ENCODE data around the gene BAZ1B. TPM values are rescaled to one million over a fixed set of nuclear protein-coding genes. Genes with fewer than 3 reads are reported as not detected.

The BAZ1B gene
- total RNA-seq, 5 donors from 2014 or later (not counting 1 experiment from before 2014, with no cell fraction given): 57.1 to 64.5 (median 63.0) TPM

DNA sequence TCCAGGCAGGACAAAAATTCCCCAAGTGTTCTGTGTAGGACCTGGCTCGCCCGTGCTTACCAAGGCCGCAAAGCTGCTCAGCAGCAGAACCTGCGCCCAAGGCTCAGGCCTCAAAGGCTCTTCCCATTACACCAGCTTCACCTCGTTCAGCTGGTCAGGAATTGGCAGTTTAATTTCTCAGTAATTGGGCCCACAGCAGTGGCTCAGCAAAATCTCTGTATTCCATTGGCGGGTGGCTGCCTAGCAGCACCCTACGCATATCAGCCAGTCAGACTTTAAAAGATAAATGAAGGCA lies 82.7 kb downstream of the BAZ1B start:
- H3K27ac Mint-ChIP-seq: no peak overlapping the region
- POLR2A ChIA-PET: interaction anchor here in 1 of 2 donors (0.5 kb wide), 1 partner anchor 20 kb away, joined by 6 read pairs; no protein-coding TSS in a partner anchor

GRCh38 chr7:73438547-73439409 lies 83.3 kb downstream of the BAZ1B start:
- H3K27ac ChIP-seq (ENCODE audit: low read length): no peak overlapping the region
- no peaks in the 10 kb centered on the region for H3K9me3 ChIP-seq
- peaks cover 8 to 36% of the 10 kb centered on the region in 2 donors for H3K36me3 ChIP-seq (ENCODE audit: control insufficient read depth in 2 of 2, extremely low read depth in 1 of 2, insufficient read depth in 1 of 2, low read length in 1 of 2)
- Mint-ChIP-seq H3K27ac (no peak overlapping the region), H3K4me3 (no peak overlapping the region), H3K9me3 (no peaks in the 10 kb centered on the region), H3K36me3 (peaks cover 20% of the 10 kb centered on the region), H3K4me1 (peaks cover 0 to 3% (median 2%) of the 10 kb centered on the region in 3 donors), H3K27me3 (peaks cover 0 to 5% of the 10 kb centered on the region in 2 donors)
- WGBS (ENCODE audit: insufficient coverage): 95% methylated on average over 15 of the region's 16 CpGs
- CTCF ChIA-PET: no interaction called here
- ATAC-seq (replicated peaks in 1 of 4) (no peak), DNase-seq (no peak)
- peaks cover 0 to 5% of the 10 kb centered on the region in 2 experiments for H3K27me3 ChIP-seq (replicated peaks in 1 of 2; ENCODE audit: control insufficient read depth in 2 of 2, extremely low read depth in 1 of 2, insufficient read depth in 2 of 2, low read length in 1 of 2)
- H3K4me3 ChIP-seq (ENCODE audit: control insufficient read depth in 1 of 2, extremely low read depth in 1 of 2, low read length in 1 of 2): no peak overlapping the region
- POLR2A ChIA-PET: interaction anchor here in 1 of 2 donors (0.5 kb wide), 1 partner anchor 20 kb away, joined by 6 read pairs; no protein-coding TSS in a partner anchor
- peaks cover 0 to 4% of the 10 kb centered on the region in 2 experiments for H3K4me1 ChIP-seq (ENCODE audit: control insufficient read depth in 1 of 2, extremely low read depth in 1 of 2, insufficient read depth in 2 of 2, low read length in 2 of 2)

More for the DNA sequence above, 82.7 kb downstream of the BAZ1B start:
- no peak overlapping the region for H3K27ac ChIP-seq (ENCODE audit: low read length)
- ATAC-seq (replicated peaks in 1 of 4) (no peak), DNase-seq (no peak)
- H3K4me3 Mint-ChIP-seq: no peak overlapping the region
- no peak overlapping the region for H3K4me3 ChIP-seq (ENCODE audit: control insufficient read depth in 1 of 2, extremely low read depth in 1 of 2, low read length in 1 of 2)
- H3K36me3 ChIP-seq (ENCODE audit: control insufficient read depth in 2 of 2, extremely low read depth in 1 of 2, insufficient read depth in 1 of 2, low read length in 1 of 2): peaks cover 12 to 41% of the 10 kb centered on the region in 2 donors
- no peaks in the 10 kb centered on the region for H3K9me3 ChIP-seq
- 92% methylated on average over 6 of the region's 7 CpGs for WGBS (ENCODE audit: insufficient coverage)
- peaks cover 0 to 3% (median 2%) of the 10 kb centered on the region in 3 donors for H3K4me1 Mint-ChIP-seq
- no peaks in the 10 kb centered on the region for H3K9me3 Mint-ChIP-seq
- peaks cover 20% of the 10 kb centered on the region for H3K36me3 Mint-ChIP-seq
- peaks cover 0 to 5% of the 10 kb centered on the region in 2 experiments for H3K27me3 ChIP-seq (replicated peaks in 1 of 2; ENCODE audit: control insufficient read depth in 2 of 2, extremely low read depth in 1 of 2, insufficient read depth in 2 of 2, low read length in 1 of 2)
- peaks cover 0 to 5% of the 10 kb centered on the region in 2 donors for H3K27me3 Mint-ChIP-seq
- CTCF ChIA-PET: no interaction called here
- H3K4me1 ChIP-seq (ENCODE audit: control insufficient read depth in 1 of 2, extremely low read depth in 1 of 2, insufficient read depth in 2 of 2, low read length in 2 of 2): no peaks in the 10 kb centered on the region

- no peak overlapping the region for H3K27ac Mint-ChIP-seq
- POLR2A ChIA-PET: interaction anchor here in 1 of 2 donors (0.5 kb wide), 1 partner anchor 607 kb away, joined by 3 read pairs; no protein-coding TSS in a partner anchor
- CTCF ChIA-PET: no interaction called here
These were observed 84.3 kb downstream of the BAZ1B start for GRCh38 chr7:73437621-73438416.

GRCh38 chr7:73437091-73437490 lies 85.0 kb downstream of the BAZ1B start:
- Histone ChIP-seq H3K36me3 (ENCODE audit: control insufficient read depth in 2 of 2, extremely low read depth in 1 of 2, insufficient read depth in 1 of 2, low read length in 1 of 2) (peaks cover under 1 to 19% of the 10 kb centered on the region in 2 donors), H3K4me1 (ENCODE audit: control insufficient read depth in 1 of 2, extremely low read depth in 1 of 2, insufficient read depth in 2 of 2, low read length in 2 of 2) (peaks cover 0 to 14% of the 10 kb centered on the region in 2 experiments), H3K27me3 (replicated peaks in 1 of 2; ENCODE audit: control insufficient read depth in 2 of 2, extremely low read depth in 1 of 2, insufficient read depth in 2 of 2, low read length in 1 of 2) (peaks cover 0 to 17% of the 10 kb centered on the region in 2 experiments), H3K4me3 (ENCODE audit: control insufficient read depth in 1 of 2, extremely low read depth in 1 of 2, low read length in 1 of 2) (no peak overlapping the region), H3K9me3 (no peaks in the 10 kb centered on the region), H3K27ac (ENCODE audit: low read length) (no peak overlapping the region)
- ATAC-seq (replicated peaks in 1 of 4) (no peak), DNase-seq (no peak)
- ChIA-PET CTCF (no interaction called here), POLR2A (interaction anchor here in 1 of 2 donors (0.5 kb wide), 1 partner anchor 607 kb away, joined by 3 read pairs; no protein-coding TSS in a partner anchor)
- peaks cover 0 to 5% of the 10 kb centered on the region in 2 donors for H3K27me3 Mint-ChIP-seq
- H3K4me3 Mint-ChIP-seq: no peak overlapping the region
- no peak overlapping the region for H3K27ac Mint-ChIP-seq
- H3K4me1 Mint-ChIP-seq: peaks cover 0 to 7% (median 2%) of the 10 kb centered on the region in 3 donors
- peaks cover 9% of the 10 kb centered on the region for H3K36me3 Mint-ChIP-seq
- H3K9me3 Mint-ChIP-seq: no peaks in the 10 kb centered on the region
- 92% methylated on average over 2 of the region's 10 CpGs for WGBS (ENCODE audit: insufficient coverage)

More at GRCh38 chr7:73437621-73438416, 84.3 kb downstream of the BAZ1B start:
- H3K4me3 ChIP-seq (ENCODE audit: control insufficient read depth in 1 of 2, extremely low read depth in 1 of 2, low read length in 1 of 2): no peak overlapping the region
- ATAC-seq (replicated peaks in 1 of 4) (no peak), DNase-seq (no peak)
- H3K36me3 ChIP-seq (ENCODE audit: control insufficient read depth in 2 of 2, extremely low read depth in 1 of 2, insufficient read depth in 1 of 2, low read length in 1 of 2): peaks cover 8 to 26% of the 10 kb centered on the region in 2 donors
- H3K9me3 Mint-ChIP-seq: no peaks in the 10 kb centered on the region
- peaks cover 0 to 11% of the 10 kb centered on the region in 2 experiments for H3K27me3 ChIP-seq (replicated peaks in 1 of 2; ENCODE audit: control insufficient read depth in 2 of 2, extremely low read depth in 1 of 2, insufficient read depth in 2 of 2, low read length in 1 of 2)
- H3K4me1 ChIP-seq (ENCODE audit: control insufficient read depth in 1 of 2, extremely low read depth in 1 of 2, insufficient read depth in 2 of 2, low read length in 2 of 2): peaks cover 0 to 10% of the 10 kb centered on the region in 2 experiments
- WGBS (ENCODE audit: insufficient coverage): 85% methylated on average over 15 of the region's 16 CpGs
- H3K27ac ChIP-seq (ENCODE audit: low read length): no peak overlapping the region
- no peaks in the 10 kb centered on the region for H3K9me3 ChIP-seq
- no peak overlapping the region for H3K4me3 Mint-ChIP-seq
- peaks cover 0 to 5% of the 10 kb centered on the region in 2 donors for H3K27me3 Mint-ChIP-seq
- H3K36me3 Mint-ChIP-seq: peaks cover 16% of the 10 kb centered on the region
- peaks cover 0 to 3% (median 2%) of the 10 kb centered on the region in 3 donors for H3K4me1 Mint-ChIP-seq

DNA sequence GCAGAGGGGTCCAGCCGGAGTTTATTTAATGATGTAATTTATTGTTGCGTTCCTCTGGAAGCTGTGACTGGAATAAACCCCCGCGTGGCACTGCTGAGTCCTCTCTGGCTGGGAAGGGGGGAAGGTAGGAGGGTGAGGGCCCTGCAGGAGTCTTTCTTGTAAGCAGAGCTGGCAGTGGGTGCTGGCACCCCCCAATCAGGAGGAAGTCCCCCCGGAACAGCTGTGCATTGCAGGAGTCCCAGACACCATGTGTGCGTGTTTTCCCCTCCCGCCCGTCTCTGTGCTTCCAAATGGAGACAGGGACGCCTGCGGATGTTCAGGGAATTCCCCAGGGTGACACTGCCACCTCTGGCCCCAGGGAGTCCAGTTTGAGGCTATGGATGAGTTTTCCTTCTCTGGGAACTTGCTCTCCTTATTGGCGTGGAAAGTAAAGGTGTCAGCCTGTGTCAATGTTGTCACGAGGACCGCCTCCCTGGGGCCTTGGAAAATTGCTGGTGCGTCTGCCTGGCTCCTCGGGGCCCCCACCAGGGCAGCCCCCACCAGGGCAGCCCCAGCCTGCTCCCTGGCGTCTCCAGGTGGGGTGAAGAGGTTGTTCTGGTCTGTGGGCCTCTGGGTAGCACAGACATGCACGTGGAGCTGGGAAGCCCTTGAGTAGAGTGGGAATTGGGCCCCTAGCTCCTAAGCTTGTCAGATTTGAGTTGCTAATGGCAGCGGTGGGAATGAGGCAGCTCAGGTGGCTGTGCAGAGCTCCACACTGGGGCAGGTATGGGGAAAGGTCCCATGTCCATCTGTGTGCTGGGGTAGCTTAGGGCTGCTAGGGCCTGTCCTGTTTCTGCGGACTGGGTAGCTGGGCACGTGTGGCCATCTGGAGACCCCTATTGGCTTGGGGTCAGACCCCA lies 85.8 kb downstream of the BAZ1B start:
- peaks cover 0 to 7% (median 2%) of the 10 kb centered on the region in 3 donors for H3K4me1 Mint-ChIP-seq
- POLR2A ChIA-PET: no interaction called here
- H3K9me3 Mint-ChIP-seq: no peaks in the 10 kb centered on the region

More for the DNA sequence above, 85.8 kb downstream of the BAZ1B start:
- Histone ChIP-seq H3K4me3 (ENCODE audit: control insufficient read depth in 1 of 2, extremely low read depth in 1 of 2, low read length in 1 of 2) (no peak overlapping the region), H3K27me3 (replicated peaks in 1 of 2; ENCODE audit: control insufficient read depth in 2 of 2, extremely low read depth in 1 of 2, insufficient read depth in 2 of 2, low read length in 1 of 2) (peaks cover 0 to 21% of the 10 kb centered on the region in 2 experiments), H3K4me1 (ENCODE audit: control insufficient read depth in 1 of 2, extremely low read depth in 1 of 2, insufficient read depth in 2 of 2, low read length in 2 of 2) (peaks cover 0 to 14% of the 10 kb centered on the region in 2 experiments), H3K9me3 (no peaks in the 10 kb centered on the region), H3K36me3 (ENCODE audit: control insufficient read depth in 2 of 2, extremely low read depth in 1 of 2, insufficient read depth in 1 of 2, low read length in 1 of 2) (peaks cover 0 to 11% of the 10 kb centered on the region in 2 donors), H3K27ac (ENCODE audit: low read length) (no peak overlapping the region)
- no peak overlapping the region for H3K27ac Mint-ChIP-seq
- 77% methylated on average over 17 of the region's 20 CpGs for WGBS (ENCODE audit: insufficient coverage)
- CTCF ChIA-PET: no interaction called here
- DNase-seq (no peak), ATAC-seq (replicated peaks in 1 of 4) (no peak)
- peaks cover 0 to 9% of the 10 kb centered on the region in 2 donors for H3K27me3 Mint-ChIP-seq
- no peak overlapping the region for H3K4me3 Mint-ChIP-seq
- H3K36me3 Mint-ChIP-seq: peaks cover 5% of the 10 kb centered on the region

Data from T-cell (primary cell).